ENCODE results near the gene ARL6IP5. TPM values are rescaled to one million over a fixed set of nuclear protein-coding genes. Genes with fewer than 3 reads are reported as not detected.

ARL6IP5 gene
- 29.4 and 30.5 TPM in 2 replicates for total RNA-seq (2014; rRNA removed; shearing (Covaris generic))

- Histone ChIP-seq H3K4me1 (peaks cover 14% of the 10 kb centered on the region), H3K4me3 (peak within 1 kb of the TSS; percentile 78), H3K36me3 (no peaks in the 10 kb centered on the region), H3K27ac (peak within 1 kb of the TSS; percentile 59), H3K27me3 (no peaks in the 10 kb centered on the region), H3K9me3 (replicated peaks) (no peaks in the 10 kb centered on the region)
- DNase-seq: peak; percentile 88 to 90
Observed at GRCh38 chr3:69084326-69085167, at the start of gene ARL6IP5. Gene ARL6IP5, plus strand, starts transcription at chr3:69084937. Its CDS starts 111 bp downstream, at chr3:69085048.

- Histone ChIP-seq H3K36me3 (peaks cover 10% of the 10 kb centered on the region), H3K27me3 (no peaks in the 10 kb centered on the region), H3K27ac (no peak overlapping the region), H3K4me3 (no peak overlapping the region), H3K4me1 (no peaks in the 10 kb centered on the region), H3K9me3 (replicated peaks) (no peaks in the 10 kb centered on the region)
- no peak for DNase-seq
Observed at GRCh38 chr3:69044608-69045007, 40.1 kb upstream of the ARL6IP5 start.

- no peak overlapping the region for H3K4me3 ChIP-seq
- H3K36me3 ChIP-seq: 0 out of 2 replicates have a peak, but pooled peaks cover 2% of the 10 kb centered on the region
Observed at GRCh38 chr3:69048990-69049389, 35.7 kb upstream of the ARL6IP5 start.

GRCh38 chr3:69051756-69052471, 32.8 kb upstream of the ARL6IP5 start, which contains the start of gene TMF1:
Gene TMF1, minus strand, starts transcription at chr3:69052333. Its CDS starts 247 bp downstream, at chr3:69052086.
- Histone ChIP-seq H3K4me3 (peak within 1 kb of the TSS; percentile 90), H3K27ac (peak within 1 kb of the TSS; percentile 62), H3K9me3 (replicated peaks) (no peaks in the 10 kb centered on the region), H3K36me3 (peaks cover 12% of the 10 kb centered on the region; the same call in 1 of the 2 replicates), H3K27me3 (no peaks in the 10 kb centered on the region), H3K4me1 (0 out of 2 replicates have a peak, but pooled peaks cover 4% of the 10 kb centered on the region)
- peak; percentile 93 to 95 for DNase-seq

More at GRCh38 chr3:69048990-69049389, 35.7 kb upstream of the ARL6IP5 start:
- Histone ChIP-seq H3K4me1 (0 out of 2 replicates have a peak, but pooled peaks cover 4% of the 10 kb centered on the region), H3K9me3 (replicated peaks) (no peaks in the 10 kb centered on the region), H3K27me3 (no peaks in the 10 kb centered on the region), H3K27ac (no peak overlapping the region)
- no peak for DNase-seq

- peak overlapping the region; percentile 90 for H3K4me3 ChIP-seq
- peak overlapping the region; percentile 62; the same call in 1 of the 2 replicates for H3K27ac ChIP-seq
- H3K36me3 ChIP-seq: peaks cover 12% of the 10 kb centered on the region
- 0 out of 2 replicates have a peak, but pooled peaks cover 4% of the 10 kb centered on the region for H3K4me1 ChIP-seq
- H3K9me3 ChIP-seq (replicated peaks): no peaks in the 10 kb centered on the region
- no peaks in the 10 kb centered on the region for H3K27me3 ChIP-seq
- DNase-seq: no peak
Observed at GRCh38 chr3:69052472-69052898, 32.3 kb upstream of the ARL6IP5 start.

GRCh38 chr3:69058180-69058946, 26.4 kb upstream of the ARL6IP5 start:
- H3K27ac ChIP-seq: no peak overlapping the region
- no peak for DNase-seq
- peaks cover 31% of the 10 kb centered on the region for H3K36me3 ChIP-seq

GRCh38 chr3:69058947-69059224, 25.9 kb upstream of the ARL6IP5 start:
- Histone ChIP-seq H3K4me3 (no peak overlapping the region), H3K9me3 (replicated peaks) (no peaks in the 10 kb centered on the region), H3K4me1 (no peaks in the 10 kb centered on the region), H3K36me3 (peaks cover 31% of the 10 kb centered on the region), H3K27ac (no peak overlapping the region), H3K27me3 (no peaks in the 10 kb centered on the region)
- no peak for DNase-seq

More at GRCh38 chr3:69058180-69058946, 26.4 kb upstream of the ARL6IP5 start:
- Histone ChIP-seq H3K9me3 (replicated peaks) (no peaks in the 10 kb centered on the region), H3K4me3 (no peak overlapping the region), H3K27me3 (no peaks in the 10 kb centered on the region), H3K4me1 (no peaks in the 10 kb centered on the region)

- Histone ChIP-seq H3K27ac (no peak overlapping the region), H3K27me3 (no peaks in the 10 kb centered on the region), H3K9me3 (replicated peaks) (no peaks in the 10 kb centered on the region), H3K4me3 (no peak overlapping the region), H3K36me3 (peaks cover 29% of the 10 kb centered on the region), H3K4me1 (no peaks in the 10 kb centered on the region)
- DNase-seq: no peak
Observed at GRCh38 chr3:69059688-69060087, 25.0 kb upstream of the ARL6IP5 start.

GRCh38 chr3:69063636-69064035, 21.1 kb upstream of the ARL6IP5 start:
- Histone ChIP-seq H3K27ac (no peak overlapping the region), H3K36me3 (peaks cover 17% of the 10 kb centered on the region), H3K4me1 (no peaks in the 10 kb centered on the region), H3K9me3 (replicated peaks) (no peaks in the 10 kb centered on the region), H3K27me3 (no peaks in the 10 kb centered on the region), H3K4me3 (no peak overlapping the region)
- DNase-seq: no peak

- H3K27ac ChIP-seq: no peak overlapping the region
- H3K4me1 ChIP-seq: no peaks in the 10 kb centered on the region
- no peaks in the 10 kb centered on the region for H3K9me3 ChIP-seq (replicated peaks)
- no peak overlapping the region for H3K4me3 ChIP-seq
- no peak for DNase-seq
- no peaks in the 10 kb centered on the region for H3K27me3 ChIP-seq
- peaks cover 17% of the 10 kb centered on the region for H3K36me3 ChIP-seq
Observed at GRCh38 chr3:69065318-69065964, 19.3 kb upstream of the ARL6IP5 start.

GRCh38 chr3:69066121-69066520, 18.6 kb upstream of the ARL6IP5 start:
- Histone ChIP-seq H3K27ac (no peak overlapping the region), H3K36me3 (peaks cover 17% of the 10 kb centered on the region), H3K27me3 (no peaks in the 10 kb centered on the region), H3K4me1 (no peaks in the 10 kb centered on the region), H3K4me3 (no peak overlapping the region), H3K9me3 (replicated peaks) (no peaks in the 10 kb centered on the region)
- DNase-seq: no peak

GRCh38 chr3:69072928-69073327, 11.8 kb upstream of the ARL6IP5 start:
- Histone ChIP-seq H3K4me1 (no peaks in the 10 kb centered on the region), H3K27ac (no peak overlapping the region), H3K36me3 (peaks cover 4% of the 10 kb centered on the region; the same call in 1 of the 2 replicates), H3K27me3 (no peaks in the 10 kb centered on the region), H3K4me3 (no peak overlapping the region), H3K9me3 (replicated peaks) (no peaks in the 10 kb centered on the region)
- no peak for DNase-seq

GRCh38 chr3:69079269-69080159, 5.2 kb upstream of the ARL6IP5 start:
- no peaks in the 10 kb centered on the region for H3K27me3 ChIP-seq
- peak overlapping the region; percentile 73 for H3K4me3 ChIP-seq
- H3K27ac ChIP-seq: peak overlapping the region; percentile 61
- H3K4me1 ChIP-seq: peaks cover 14% of the 10 kb centered on the region
- peak; percentile 7 to 17 for DNase-seq
- no peaks in the 10 kb centered on the region for H3K36me3 ChIP-seq
- H3K9me3 ChIP-seq (replicated peaks): no peaks in the 10 kb centered on the region
